HG02571 (cell line): ENCODE results near the gene EPN2.
"Not testable (repeated sequence)": the region's sequence is repeated elsewhere in the genome, so short reads cannot be mapped to it uniquely, and the experiment has no call there.

ENCODE experiments used
- ATAC-seq: cut with Tn5 transposase; IDR thresholded peaks from one replicate; pipeline ENCODE4 v1.9.1; 2021; ENCODE audit warnings: mild to moderate bottlenecking, moderate library complexity; ENCODE audit not compliant: unreplicated experiment

The EPN2 gene

GRCh38 chr17:19237139-19237388, at the start of gene EPN2:
Gene EPN2, plus strand, starts transcription at chr17:19237366. Its CDS starts 45,754 bp downstream, at chr17:19283120.
- ATAC-seq = not testable (repeated sequence)

GRCh38 chr17:19187883-19188869, 49.0 kb upstream of the EPN2 start:
- peak; percentile 33 for ATAC-seq

- ATAC-seq = peak; percentile 48
Observed at GRCh38 chr17:19188870-19189708, 48.1 kb upstream of the EPN2 start.

- not testable (repeated sequence) for ATAC-seq
Observed at GRCh38 chr17:19189781-19190405, 47.3 kb upstream of the EPN2 start.

- ATAC-seq = peak; percentile 85
Observed at GRCh38 chr17:19196382-19197204, 40.6 kb upstream of the EPN2 start.

GRCh38 chr17:19202448-19202847, 34.7 kb upstream of the EPN2 start:
- not testable (repeated sequence) for ATAC-seq

- ATAC-seq = not testable (repeated sequence)
Observed at GRCh38 chr17:19203429-19203828, 33.7 kb upstream of the EPN2 start.

GRCh38 chr17:19215074-19215860, 21.9 kb upstream of the EPN2 start:
- ATAC-seq = not testable (repeated sequence)

- ATAC-seq = not testable (repeated sequence)
Observed at GRCh38 chr17:19216148-19216926, 20.8 kb upstream of the EPN2 start.

GRCh38 chr17:19218914-19219313, 18.3 kb upstream of the EPN2 start:
- ATAC-seq = not testable (repeated sequence)

- not testable (repeated sequence) for ATAC-seq
Observed at GRCh38 chr17:19219384-19219783, 17.8 kb upstream of the EPN2 start.

- ATAC-seq = not testable (repeated sequence)
Observed at GRCh38 chr17:19220195-19220594, 17.0 kb upstream of the EPN2 start.

GRCh38 chr17:19226610-19227588, 10.3 kb upstream of the EPN2 start:
- not testable (repeated sequence) for ATAC-seq

GRCh38 chr17:19234676-19235075, 2.5 kb upstream of the EPN2 start:
- ATAC-seq = not testable (repeated sequence)

GRCh38 chr17:19236351-19237138, 621 bp upstream of the EPN2 start:
- ATAC-seq = peak; percentile 33

GRCh38 chr17:19237389-19238166, 412 bp downstream of the EPN2 start:
- ATAC-seq = peak; percentile 67
